Prostate gland (tissue), 2 donors: ENCODE data around the gene PRX. TPM values are rescaled to one million over a fixed set of nuclear protein-coding genes. Genes with fewer than 3 reads are reported as not detected.

ENCODE experiments used
- DNase-seq: peaks from one replicate; pipeline ENCODE4 v3.0.0-alpha.2; 2019; ENCODE audit warnings: low spot score
- H3K27ac ChIP-seq, 2 donors: fragments of 200-600 bp; sonication (generic); 2 replicates each; pipeline ENCODE4 v1.5.1; 2017 to 2019
- H3K27me3 ChIP-seq: fragments of 200-600 bp; sonication (generic); replicated peaks from 2 replicates; pipeline ENCODE4 v1.5.1; 2019; ENCODE audit not compliant: insufficient read depth
- H3K36me3 ChIP-seq, 2 donors: fragments of 200-600 bp; sonication (generic); 1 replicate in 1 of 2; 2 replicates in 1 of 2; pipeline versions ENCODE4 v1.5.1 to v1.8.1; 2017 to 2019
- H3K4me1 ChIP-seq: fragments of 200-600 bp; sonication (generic); replicated peaks from 2 replicates; pipeline ENCODE4 v1.5.1; 2019
- H3K4me3 ChIP-seq, 2 donors: fragments of 200-600 bp; sonication (generic); 2 replicates each; pipeline ENCODE4 v1.5.1; 2017 to 2019
- H3K9me3 ChIP-seq: fragments of 200-600 bp; sonication (generic); 2 replicates; pipeline ENCODE4 v1.5.1; 2017
- CTCF ChIP-seq, 4 experiments: fragments of 200-600 bp in 2 of 4; fragments of 450-650 bp in 2 of 4; sonication (generic) in 2 of 4; IDR thresholded peaks; 1 replicate in 3 of 4; 2 replicates in 1 of 4; pipeline ENCODE4 v1.5.1; 2016 to 2019; ENCODE audit warnings: antibody characterized with exemption in 4 of 4, mild to moderate bottlenecking in 2 of 4, moderate library complexity in 2 of 4
- POLR2A ChIP-seq: fragments of 450-650 bp; IDR thresholded peaks from one replicate; pipeline ENCODE4 v1.6.1; 2016; ENCODE audit warnings: antibody characterized with exemption, mild to moderate bottlenecking
- POLR2AphosphoS5 ChIP-seq: sonication (generic); formaldehyde crosslinking; IDR thresholded peaks from one replicate; pipeline ENCODE4 v1.6.1; 2017; ENCODE audit warnings: antibody characterized with exemption
- WGBS: methylation state at CpG from one replicate; pipeline ENCODE4 v1.1.5; 2018; 5-methylcytosine and 5-hydroxymethylcytosine counted together
- intact Hi-C: fragments of 100-400 bp; cut with DNase I; formaldehyde crosslinking; loops from one replicate; pipeline ENCODE4 v1.14.2; 2022
- total RNA-seq, 2 donors: library from RNA; depleted of rRNA; stranded (reverse); fragments of >200 nt; gene quantifications; one replicate each; pipeline ENCODE4 v1.1.0, GENCODE V29; 2016

The PRX gene
- total RNA-seq, 2 donors from 2014 or later: 4.1 to 10.7 TPM

- DNase-seq: no peak
- Histone ChIP-seq H3K9me3 (no peaks in the 10 kb centered on the region), H3K27me3 (no peaks in the 10 kb centered on the region), H3K27ac (no peak overlapping the region), H3K36me3 (peaks cover 0 to 4% of the 10 kb centered on the region in 2 donors), H3K4me3 (no peak overlapping the region), H3K4me1 (no peaks in the 10 kb centered on the region)
- 81% methylated on average over 37 of the region's 37 CpGs for WGBS
- TF ChIP-seq POLR2A: no peak
- no peak for TF ChIP-seq CTCF (IDR thresholded peaks at IDR 0.05)
- TF ChIP-seq POLR2AphosphoS5: no peak
- intact Hi-C loops: no loop called here
Observed at GRCh38 chr19:40380199-40381037, 32.8 kb downstream of the PRX start.

GRCh38 chr19:40379446-40380198 is 33.6 kb downstream of the PRX start:
- Histone ChIP-seq H3K27ac (no peak overlapping the region), H3K4me3 (no peak overlapping the region), H3K27me3 (no peaks in the 10 kb centered on the region), H3K9me3 (no peaks in the 10 kb centered on the region), H3K4me1 (no peaks in the 10 kb centered on the region), H3K36me3 (peaks cover 0 to 4% of the 10 kb centered on the region in 2 donors)
- no peak for DNase-seq
- 89% methylated on average over 11 of the region's 11 CpGs for WGBS
- intact Hi-C loops: no loop called here
- TF ChIP-seq CTCF (IDR thresholded peaks at IDR 0.05): no peak
- no peak for TF ChIP-seq POLR2AphosphoS5
- no peak for TF ChIP-seq POLR2A

- H3K36me3 ChIP-seq: peaks cover 0 to 4% of the 10 kb centered on the region in 2 donors
- no peaks in the 10 kb centered on the region for H3K4me1 ChIP-seq
- no peak for TF ChIP-seq CTCF (IDR thresholded peaks at IDR 0.05)
- TF ChIP-seq POLR2AphosphoS5: no peak
- TF ChIP-seq POLR2A: no peak
- no peak overlapping the region for H3K27ac ChIP-seq
- H3K27me3 ChIP-seq: no peaks in the 10 kb centered on the region
- H3K9me3 ChIP-seq: no peaks in the 10 kb centered on the region
- no peak for DNase-seq
- 90% methylated on average over 2 of the region's 2 CpGs for WGBS
- no peak overlapping the region for H3K4me3 ChIP-seq
- intact Hi-C loops: no loop called here
Observed at GRCh38 chr19:40378509-40378908, 34.7 kb downstream of the PRX start.

- Histone ChIP-seq H3K9me3 (no peaks in the 10 kb centered on the region), H3K27me3 (no peaks in the 10 kb centered on the region), H3K4me1 (no peaks in the 10 kb centered on the region), H3K27ac (no peak overlapping the region), H3K36me3 (peaks cover 0 to 4% of the 10 kb centered on the region in 2 donors), H3K4me3 (no peak overlapping the region)
- no peak for DNase-seq
- TF ChIP-seq POLR2A (no peak), POLR2AphosphoS5 (no peak), CTCF (IDR thresholded peaks at IDR 0.05) (no peak)
- WGBS: 82% methylated on average over 25 of the region's 25 CpGs
- intact Hi-C loops: no loop called here
Observed at GRCh38 chr19:40377876-40378385, 35.2 kb downstream of the PRX start.
